Hepatocyte (in vitro differentiated cells): ENCODE measurements around the gene LENEP. TPM values are rescaled to one million over a fixed set of nuclear protein-coding genes. Genes with fewer than 3 reads are reported as not detected.

Source experiments
- DNase-seq: peaks from one replicate; pipeline ENCODE4 v3.0.0-alpha.2; 2016; ENCODE audit warnings: low spot score
- H2AFZ ChIP-seq: fragments of 200-600 bp; sonication (generic); 2 replicates; pipeline ENCODE4 v1.6.0; 2016; ENCODE audit warnings: antibody characterized with exemption, mild to moderate bottlenecking
- H3K27ac ChIP-seq: fragments of 200-600 bp; sonication (generic); 2 replicates; pipeline ENCODE4 v1.5.1; 2016; ENCODE audit warnings: mild to moderate bottlenecking
- H3K27me3 ChIP-seq: fragments of 200-600 bp; sonication (generic); 2 replicates; pipeline ENCODE4 v1.6.1; 2016
- H3K36me3 ChIP-seq: fragments of 200-600 bp; sonication (generic); replicated peaks from 2 replicates; pipeline ENCODE4 v1.5.1; 2016; ENCODE audit warnings: low read depth; ENCODE audit not compliant: insufficient read depth
- H3K4me1 ChIP-seq: fragments of 200-600 bp; sonication (generic); 2 replicates; pipeline ENCODE4 v1.5.1; 2016; ENCODE audit warnings: mild to moderate bottlenecking, moderate library complexity; ENCODE audit not compliant: insufficient read depth
- H3K4me2 ChIP-seq: fragments of 200-600 bp; sonication (generic); 2 replicates; pipeline ENCODE4 v1.6.0; 2016
- H3K4me3 ChIP-seq: fragments of 200-600 bp; sonication (generic); 2 replicates; pipeline ENCODE4 v1.5.1; 2016; ENCODE audit warnings: mild to moderate bottlenecking
- H3K79me2 ChIP-seq: fragments of 200-600 bp; sonication (generic); 2 replicates; pipeline ENCODE4 v1.6.0; 2017; ENCODE audit warnings: mild to moderate bottlenecking
- H3K9me2 ChIP-seq: fragments of 200-600 bp; sonication (generic); replicated peaks from 2 replicates; pipeline ENCODE4 v1.6.0; 2017; ENCODE audit warnings: mild to moderate bottlenecking; ENCODE audit not compliant: insufficient read depth
- H3K9me3 ChIP-seq: fragments of 200-600 bp; sonication (generic); 2 replicates; pipeline ENCODE4 v1.5.1; 2016; ENCODE audit warnings: low read depth, mild to moderate bottlenecking
- H4K20me1 ChIP-seq: fragments of 200-600 bp; sonication (generic); 2 replicates; pipeline ENCODE4 v1.6.0; 2016; ENCODE audit warnings: mild to moderate bottlenecking; ENCODE audit not compliant: insufficient read depth, poor library complexity, severe bottlenecking
- CTCF ChIP-seq: fragments of 200-600 bp; sonication (generic); IDR thresholded peaks from 2 replicates; pipeline ENCODE4 v1.5.1; 2016; ENCODE audit warnings: antibody characterized with exemption, mild to moderate bottlenecking; ENCODE audit not compliant: poor library complexity
- EZH2 ChIP-seq: fragments of 200-600 bp; sonication (generic); IDR thresholded peaks from 2 replicates; pipeline ENCODE4 v1.6.1; 2016; ENCODE audit warnings: antibody characterized with exemption, mild to moderate bottlenecking, borderline replicate concordance
- EZH2phosphoT487 ChIP-seq: fragments of 200-600 bp; sonication (generic); IDR thresholded peaks from one replicate; pipeline ENCODE4 v1.6.1; 2018; ENCODE audit warnings: antibody characterized with exemption, mild to moderate bottlenecking, low read depth, moderate library complexity; ENCODE audit not compliant: unreplicated experiment, severe bottlenecking
- WGBS: methylation state at CpG from one replicate; pipeline ENCODE4 v1.1.6; 2016; ENCODE audit warnings: low lambda C conversion rate; ENCODE audit errors: missing lambda C conversion rate; 5-methylcytosine and 5-hydroxymethylcytosine counted together
- polyA plus RNA-seq: library from polyadenylated mRNA; unstranded; fragments of >200 nt; fragmentation: Nextera tagmentation; extraction: Ambion mirVana; gene quantifications from 2 replicates; pipeline ENCODE4 v1.2.1, GENCODE V29; 2016
- total RNA-seq: library from RNA; depleted of rRNA; stranded (reverse); fragments of >200 nt; gene quantifications from 2 replicates; pipeline ENCODE4 v1.2.3, GENCODE V29; 2014

LENEP gene
- total and polyA plus RNA-seq, 2 experiments from 2014 or later = not detected

- H3K27me3 ChIP-seq = no peaks in the 10 kb centered on the region
- WGBS = 53% methylated on average over 3 of the region's 8 CpGs
- H3K79me2 ChIP-seq = peaks cover 34% of the 10 kb centered on the region
- no peak overlapping the region for H2AFZ ChIP-seq
- H3K27ac ChIP-seq = no peak overlapping the region
- no peak overlapping the region for H3K4me2 ChIP-seq
- peaks cover 8% of the 10 kb centered on the region for H4K20me1 ChIP-seq
- TF ChIP-seq CTCF = no peak
- no peak for TF ChIP-seq EZH2
- no peak for TF ChIP-seq EZH2phosphoT487
- peaks cover 37% of the 10 kb centered on the region for H3K4me1 ChIP-seq
- no peaks in the 10 kb centered on the region for H3K9me3 ChIP-seq
- H3K9me2 ChIP-seq = no peaks in the 10 kb centered on the region
- no peak overlapping the region for H3K4me3 ChIP-seq
- no peaks in the 10 kb centered on the region for H3K36me3 ChIP-seq
- DNase-seq = no peak
Observed at GRCh38 chr1:155013632-155014031, 20.2 kb downstream of the LENEP start.

GRCh38 chr1:155014709-155015508, 21.5 kb downstream of the LENEP start:
- Histone ChIP-seq H3K4me1 (peaks cover 29% of the 10 kb centered on the region), H4K20me1 (peaks cover 6% of the 10 kb centered on the region)

GRCh38 chr1:155015527-155016230, 22.3 kb downstream of the LENEP start:
- Histone ChIP-seq H4K20me1 (peaks cover 6% of the 10 kb centered on the region), H3K4me3 (no peak overlapping the region), H3K4me1 (peaks cover 21% of the 10 kb centered on the region), H3K27ac (no peak overlapping the region), H3K79me2 (peaks cover 17% of the 10 kb centered on the region), H3K9me2 (no peaks in the 10 kb centered on the region), H3K27me3 (no peaks in the 10 kb centered on the region), H3K36me3 (no peaks in the 10 kb centered on the region), H3K9me3 (no peaks in the 10 kb centered on the region), H2AFZ (no peak overlapping the region), H3K4me2 (no peak overlapping the region)
- WGBS = 92% methylated on average over 15 of the region's 16 CpGs
- TF ChIP-seq EZH2phosphoT487 (no peak), EZH2 (no peak), CTCF (no peak)
- DNase-seq = no peak

More at GRCh38 chr1:155014709-155015508, 21.5 kb downstream of the LENEP start:
- 96% methylated on average over 17 of the region's 31 CpGs for WGBS
- no peaks in the 10 kb centered on the region for H3K36me3 ChIP-seq
- H3K27me3 ChIP-seq = no peaks in the 10 kb centered on the region
- H3K4me2 ChIP-seq = no peak overlapping the region
- H3K4me3 ChIP-seq = no peak overlapping the region
- no peak overlapping the region for H2AFZ ChIP-seq
- TF ChIP-seq EZH2 = no peak
- TF ChIP-seq EZH2phosphoT487 = no peak
- H3K79me2 ChIP-seq = peaks cover 23% of the 10 kb centered on the region
- no peaks in the 10 kb centered on the region for H3K9me2 ChIP-seq
- no peaks in the 10 kb centered on the region for H3K9me3 ChIP-seq
- DNase-seq = no peak
- no peak overlapping the region for H3K27ac ChIP-seq
